ENCODE results near the gene SYNE1. TPM values are rescaled to one million over a fixed set of nuclear protein-coding genes. Genes with fewer than 3 reads are reported as not detected.

The SYNE1 gene
- total RNA-seq, 3 donors from 2014 or later (not counting 1 experiment from before 2014, with no cell fraction given): 489 to 570 (median 498) TPM

GRCh38 chr6:152270301-152270925 lies 366.7 kb downstream of the SYNE1 start:
- DNase-seq: no peak
- Mint-ChIP-seq H3K4me3 (no peak overlapping the region), H3K27ac (peak overlapping the region; percentile 56 to 57), H3K4me1 (peaks cover 5 to 12% of the 10 kb centered on the region in 2 donors), H3K36me3 (peaks cover 7% of the 10 kb centered on the region), H3K9me3 (no peaks in the 10 kb centered on the region), H3K27me3 (ENCODE audit: low read depth in 2 of 2) (no peaks in the 10 kb centered on the region)
- no peaks in the 10 kb centered on the region for H3K27me3 ChIP-seq (ENCODE audit: control insufficient read depth, insufficient read depth, low read length)
- ATAC-seq: no peak
- WGBS (ENCODE audit: insufficient coverage): 100% methylated on average over 1 of the region's 1 CpG
- no peaks in the 10 kb centered on the region for H3K4me1 ChIP-seq (ENCODE audit: control insufficient read depth, insufficient read depth, low read length)
- H3K4me3 ChIP-seq (ENCODE audit: low read length): no peak overlapping the region
- no peak overlapping the region for H3K27ac ChIP-seq (ENCODE audit: low read length)
- TF ChIP-seq CTCF (IDR thresholded peaks at IDR 0.05): no peak
- intact Hi-C loops (cut with micrococcal nuclease): no loop called here
- H3K9me3 ChIP-seq (ENCODE audit: control insufficient read depth, insufficient read depth, low read length): no peaks in the 10 kb centered on the region
- H3K36me3 ChIP-seq (ENCODE audit: control insufficient read depth, insufficient read depth, low read length): peaks cover 75% of the 10 kb centered on the region

DNA sequence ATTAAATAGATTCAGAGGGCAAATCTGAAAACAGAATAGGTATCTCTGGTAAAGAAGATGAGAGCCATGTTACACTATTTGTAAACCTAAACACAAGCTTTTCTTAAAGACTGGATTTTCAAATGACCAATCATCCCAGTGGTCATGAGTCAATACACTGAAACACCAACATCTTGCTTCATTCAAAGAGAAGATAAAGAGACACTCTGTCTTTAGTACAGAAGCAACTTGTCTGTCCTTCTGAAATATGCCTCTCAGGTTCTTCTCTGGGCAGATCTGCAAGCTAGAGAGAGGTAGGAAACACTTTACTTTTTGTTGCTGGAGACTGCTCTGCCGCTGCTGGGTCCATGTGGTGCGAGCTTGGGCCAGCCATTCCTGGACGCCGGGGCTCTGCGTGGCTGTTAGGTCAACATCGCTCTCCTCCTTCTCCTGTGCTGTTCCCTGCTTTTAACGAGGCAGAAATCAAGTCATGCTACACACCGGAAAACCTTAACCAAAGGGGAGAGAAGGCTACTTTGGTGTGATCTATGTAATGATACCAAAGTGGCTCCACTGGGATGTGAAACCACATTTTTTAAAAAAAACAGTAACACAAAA lies 368.2 kb downstream of the SYNE1 start:
- H3K9me3 ChIP-seq (ENCODE audit: control insufficient read depth, insufficient read depth, low read length): peaks cover under 1% of the 10 kb centered on the region
- Mint-ChIP-seq H3K27ac (peak overlapping the region; percentile 57 to 62), H3K4me3 (no peak overlapping the region), H3K27me3 (ENCODE audit: low read depth in 2 of 2) (no peaks in the 10 kb centered on the region), H3K4me1 (peaks cover 6 to 13% of the 10 kb centered on the region in 2 donors), H3K9me3 (no peaks in the 10 kb centered on the region), H3K36me3 (peaks cover 7% of the 10 kb centered on the region)
- peaks cover 72% of the 10 kb centered on the region for H3K36me3 ChIP-seq (ENCODE audit: control insufficient read depth, insufficient read depth, low read length)
- ATAC-seq (no peak), DNase-seq (no peak)
- no peaks in the 10 kb centered on the region for H3K4me1 ChIP-seq (ENCODE audit: control insufficient read depth, insufficient read depth, low read length)
- TF ChIP-seq CTCF (IDR thresholded peaks at IDR 0.05): no peak
- 95% methylated on average over 8 of the region's 8 CpGs for WGBS (ENCODE audit: insufficient coverage)
- no peak overlapping the region for H3K4me3 ChIP-seq (ENCODE audit: low read length)
- no peaks in the 10 kb centered on the region for H3K27me3 ChIP-seq (ENCODE audit: control insufficient read depth, insufficient read depth, low read length)
- intact Hi-C loops (cut with micrococcal nuclease): loop anchor here (5.0 to 10.0 kb wide), 2 partner anchors 502 to 594 kb away; no protein-coding TSS in a partner anchor
- H3K27ac ChIP-seq (ENCODE audit: low read length): no peak overlapping the region

GRCh38 chr6:152267967-152268845 lies 369.0 kb downstream of the SYNE1 start:
- H3K27me3 ChIP-seq (ENCODE audit: control insufficient read depth, insufficient read depth, low read length): no peaks in the 10 kb centered on the region
- Mint-ChIP-seq H3K27ac (peak overlapping the region in 1 of 2 donors; percentile 27), H3K4me1 (peaks cover 6 to 13% of the 10 kb centered on the region in 2 donors), H3K4me3 (no peak overlapping the region), H3K27me3 (ENCODE audit: low read depth in 2 of 2) (no peaks in the 10 kb centered on the region), H3K9me3 (no peaks in the 10 kb centered on the region), H3K36me3 (peaks cover 7% of the 10 kb centered on the region)
- 94% methylated on average over 7 of the region's 9 CpGs for WGBS (ENCODE audit: insufficient coverage)
- H3K4me1 ChIP-seq (ENCODE audit: control insufficient read depth, insufficient read depth, low read length): no peaks in the 10 kb centered on the region
- ATAC-seq (no peak), DNase-seq (peak in 1 of 2 donors; percentile 54)
- H3K4me3 ChIP-seq (ENCODE audit: low read length): no peak overlapping the region
- intact Hi-C loops (cut with micrococcal nuclease): loop anchor here (5.0 to 10.0 kb wide), 2 partner anchors 501 to 593 kb away; no protein-coding TSS in a partner anchor
- TF ChIP-seq CTCF (IDR thresholded peaks at IDR 0.05): peak; percentile 23
- no peak overlapping the region for H3K27ac ChIP-seq (ENCODE audit: low read length)
- H3K36me3 ChIP-seq (ENCODE audit: control insufficient read depth, insufficient read depth, low read length): peaks cover 72% of the 10 kb centered on the region
- H3K9me3 ChIP-seq (ENCODE audit: control insufficient read depth, insufficient read depth, low read length): peaks cover 7% of the 10 kb centered on the region

Measured in natural killer cell (primary cell).